WTC11 (cell line): ENCODE results near the gene HRG. TPM values are rescaled to one million over a fixed set of nuclear protein-coding genes. Genes with fewer than 3 reads are reported as not detected.

ENCODE experiments used
- ATAC-seq: fragments of 200-7000 bp; cut with Tn5 transposase; 2 replicates; pipeline ENCODE4 v1.10.0; 2021; ENCODE audit warnings: mild to moderate bottlenecking, moderate library complexity
- CTCF ChIA-PET: fragments of 300-600 bp; sonication (Branson Sonifier 250); formaldehyde crosslinking; loops from one replicate; lab custom pipeline; 2021; ENCODE audit warnings: antibody characterized with exemption; lab: Charles Lee
- POLR2A ChIA-PET: fragments of 350-600 bp; sonication (Branson Sonifier 250); formaldehyde crosslinking; loops from one replicate; lab custom pipeline; 2021; ENCODE audit warnings: antibody characterized with exemption; lab: Charles Lee
- DNase-seq: peaks from one replicate; pipeline ENCODE4 v3.0.0; 2021; ENCODE audit warnings: low spot score
- H3K27ac Mint-ChIP-seq: 2 replicates; pipeline ENCODE4 v1.8.0; 2021; ENCODE audit warnings: mixed read lengths
- H3K27me3 Mint-ChIP-seq: 2 replicates; pipeline ENCODE4 v1.8.0; 2021; ENCODE audit warnings: low read depth, mild to moderate bottlenecking, moderate library complexity, mixed read lengths
- H3K36me3 Mint-ChIP-seq: 2 replicates; pipeline ENCODE4 v1.8.0; 2021; ENCODE audit warnings: mixed read lengths
- H3K4me1 Mint-ChIP-seq: 2 replicates; pipeline ENCODE4 v1.8.0; 2022; ENCODE audit warnings: mixed read lengths
- H3K4me3 Mint-ChIP-seq: 2 replicates; pipeline ENCODE4 v1.8.0; 2021; ENCODE audit warnings: mild to moderate bottlenecking, moderate library complexity, mixed read lengths
- H3K9me3 Mint-ChIP-seq: 2 replicates; pipeline ENCODE4 v1.8.0; 2021; ENCODE audit warnings: mixed read lengths
- ELF4 ChIP-seq: sonication (generic); formaldehyde crosslinking; IDR thresholded peaks from 2 replicates; pipeline ENCODE4 v1.8.1; 2022; ENCODE audit warnings: low read depth, mild to moderate bottlenecking, moderate library complexity, missing genetic modification reagents
- HMGA2 ChIP-seq: fragments of 250-450 bp; sonication (Bioruptor Pico); IDR thresholded peaks from 2 replicates; pipeline ENCODE4 v1.4.0; 2021; ENCODE audit warnings: mild to moderate bottlenecking, moderate library complexity
- IRF1 ChIP-seq: sonication (generic); formaldehyde crosslinking; IDR thresholded peaks from 2 replicates; pipeline ENCODE4 v1.8.0; 2023; ENCODE audit warnings: missing genetic modification reagents
- JUN ChIP-seq: sonication (generic); formaldehyde crosslinking; IDR thresholded peaks from 2 replicates; pipeline ENCODE4 v1.8.0; 2023; ENCODE audit warnings: mild to moderate bottlenecking, missing genetic modification reagents
- KAT7 ChIP-seq: sonication (generic); formaldehyde crosslinking; IDR thresholded peaks from 2 replicates; pipeline ENCODE4 v1.8.1; 2023; ENCODE audit warnings: missing genetic modification reagents, mild to moderate bottlenecking, borderline replicate concordance
- NR2C2 ChIP-seq: sonication (generic); formaldehyde crosslinking; IDR thresholded peaks from 2 replicates; pipeline ENCODE4 v1.8.0; 2022; ENCODE audit warnings: mild to moderate bottlenecking, missing genetic modification reagents
- NR3C1 ChIP-seq: sonication (generic); formaldehyde crosslinking; conservative IDR thresholded peaks from 2 replicates; pipeline ENCODE4 v1.8.1; 2023; ENCODE audit warnings: low read depth, mild to moderate bottlenecking, missing genetic modification reagents
- PRRX2 ChIP-seq: fragments of 250-450 bp; sonication (Bioruptor Pico); IDR thresholded peaks from 2 replicates; pipeline ENCODE4 v1.8.0; 2021; ENCODE audit warnings: mild to moderate bottlenecking
- SMAD4 ChIP-seq: sonication (generic); formaldehyde crosslinking; IDR thresholded peaks from 2 replicates; pipeline ENCODE4 v1.8.0; 2022; ENCODE audit warnings: mild to moderate bottlenecking, missing genetic modification reagents
- SOX15 ChIP-seq: fragments of 250-450 bp; sonication (Bioruptor Pico); IDR thresholded peaks from 2 replicates; pipeline ENCODE4 v1.9.0; 2021; ENCODE audit warnings: mild to moderate bottlenecking
- ZNF416 ChIP-seq: fragments of 250-450 bp; sonication (Bioruptor Pico); IDR thresholded peaks from 2 replicates; pipeline ENCODE4 v1.9.0; 2021; ENCODE audit warnings: mild to moderate bottlenecking, inconsistent platforms
- ZNF425 ChIP-seq: fragments of 250-450 bp; sonication (Bioruptor Pico); conservative IDR thresholded peaks from 2 replicates; pipeline ENCODE4 v1.9.0; 2021; ENCODE audit warnings: mild to moderate bottlenecking
- ZNF671 ChIP-seq: fragments of 250-450 bp; sonication (Bioruptor Pico); IDR thresholded peaks from 2 replicates; pipeline ENCODE4 v1.8.0; 2021; ENCODE audit warnings: mild to moderate bottlenecking
- total RNA-seq: library from RNA; stranded (reverse); gene quantifications from 3 replicates; pipeline ENCODE4 v1.2.3, GENCODE V29; 2021
- TF ChIP-seq, protein P1 (sequence below): fragments of 250-450 bp; sonication (Bioruptor Pico); IDR thresholded peaks from 2 replicates; pipeline ENCODE4 v1.9.0; 2021; ENCODE audit warnings: mild to moderate bottlenecking, borderline replicate concordance

The HRG gene
- total RNA-seq, 1 experiment from 2014 or later: 0.24 TPM

DNA sequence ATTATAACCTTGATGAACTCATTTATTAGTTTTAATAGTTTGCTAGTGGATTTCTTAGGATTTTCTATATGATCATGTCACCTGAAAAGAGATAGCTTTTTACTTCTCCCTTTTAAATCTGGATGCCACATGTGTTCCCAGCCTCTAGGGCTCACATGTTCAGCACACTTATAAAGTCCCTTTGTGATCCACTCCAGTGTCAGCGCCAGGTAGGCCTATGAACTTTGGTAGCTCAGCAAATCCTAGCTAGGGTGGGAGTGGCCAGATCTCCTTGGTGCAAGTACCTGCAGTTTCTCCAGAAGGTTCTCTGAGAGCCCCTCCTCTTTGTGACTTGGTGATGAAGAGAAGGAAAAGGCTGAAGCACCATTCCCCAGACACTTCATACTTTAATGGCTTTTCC lies 17.0 kb upstream of the HRG start (continued):
- TF ChIP-seq ZNF425 (CRISPR knock-in tag) (no peak), ZNF671 (CRISPR knock-in tag) (no peak), NR3C1 (CRISPR knock-in tag) (no peak), ZNF416 (no peak), JUN (CRISPR knock-in tag) (no peak), HMGA2 (CRISPR knock-in tag) (no peak), ELF4 (no peak)
- TF ChIP-seq, protein P1, sequence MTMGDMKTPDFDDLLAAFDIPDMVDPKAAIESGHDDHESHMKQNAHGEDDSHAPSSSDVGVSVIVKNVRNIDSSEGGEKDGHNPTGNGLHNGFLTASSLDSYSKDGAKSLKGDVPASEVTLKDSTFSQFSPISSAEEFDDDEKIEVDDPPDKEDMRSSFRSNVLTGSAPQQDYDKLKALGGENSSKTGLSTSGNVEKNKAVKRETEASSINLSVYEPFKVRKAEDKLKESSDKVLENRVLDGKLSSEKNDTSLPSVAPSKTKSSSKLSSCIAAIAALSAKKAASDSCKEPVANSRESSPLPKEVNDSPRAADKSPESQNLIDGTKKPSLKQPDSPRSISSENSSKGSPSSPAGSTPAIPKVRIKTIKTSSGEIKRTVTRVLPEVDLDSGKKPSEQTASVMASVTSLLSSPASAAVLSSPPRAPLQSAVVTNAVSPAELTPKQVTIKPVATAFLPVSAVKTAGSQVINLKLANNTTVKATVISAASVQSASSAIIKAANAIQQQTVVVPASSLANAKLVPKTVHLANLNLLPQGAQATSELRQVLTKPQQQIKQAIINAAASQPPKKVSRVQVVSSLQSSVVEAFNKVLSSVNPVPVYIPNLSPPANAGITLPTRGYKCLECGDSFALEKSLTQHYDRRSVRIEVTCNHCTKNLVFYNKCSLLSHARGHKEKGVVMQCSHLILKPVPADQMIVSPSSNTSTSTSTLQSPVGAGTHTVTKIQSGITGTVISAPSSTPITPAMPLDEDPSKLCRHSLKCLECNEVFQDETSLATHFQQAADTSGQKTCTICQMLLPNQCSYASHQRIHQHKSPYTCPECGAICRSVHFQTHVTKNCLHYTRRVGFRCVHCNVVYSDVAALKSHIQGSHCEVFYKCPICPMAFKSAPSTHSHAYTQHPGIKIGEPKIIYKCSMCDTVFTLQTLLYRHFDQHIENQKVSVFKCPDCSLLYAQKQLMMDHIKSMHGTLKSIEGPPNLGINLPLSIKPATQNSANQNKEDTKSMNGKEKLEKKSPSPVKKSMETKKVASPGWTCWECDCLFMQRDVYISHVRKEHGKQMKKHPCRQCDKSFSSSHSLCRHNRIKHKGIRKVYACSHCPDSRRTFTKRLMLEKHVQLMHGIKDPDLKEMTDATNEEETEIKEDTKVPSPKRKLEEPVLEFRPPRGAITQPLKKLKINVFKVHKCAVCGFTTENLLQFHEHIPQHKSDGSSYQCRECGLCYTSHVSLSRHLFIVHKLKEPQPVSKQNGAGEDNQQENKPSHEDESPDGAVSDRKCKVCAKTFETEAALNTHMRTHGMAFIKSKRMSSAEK: no peak

- Mint-ChIP-seq H3K36me3 (peaks cover 9% of the 10 kb centered on the region), H3K27me3 (peaks cover 5% of the 10 kb centered on the region; the same call in 1 of the 2 replicates), H3K27ac (no peak overlapping the region), H3K9me3 (peaks cover 16% of the 10 kb centered on the region), H3K4me1 (peaks cover 22% of the 10 kb centered on the region), H3K4me3 (no peak overlapping the region)
- DNase-seq: no peak
- ChIA-PET POLR2A (no interaction called here), CTCF (interaction anchor here (0.6 kb wide), 1 partner anchor 432 kb away, joined by 5 read pairs; no protein-coding TSS in a partner anchor)
- no peak for ATAC-seq
- TF ChIP-seq NR2C2 (CRISPR knock-in tag) (no peak), PRRX2 (CRISPR knock-in tag) (no peak), SMAD4 (CRISPR knock-in tag) (no peak), IRF1 (CRISPR knock-in tag) (no peak)
Measured at GRCh38 chr3:186651678-186652215, 14.1 kb upstream of the HRG start.

GRCh38 chr3:186653080-186653707 lies 12.6 kb upstream of the HRG start:
- Mint-ChIP-seq H3K27ac (no peak overlapping the region), H3K4me3 (no peak overlapping the region), H3K4me1 (peaks cover 22% of the 10 kb centered on the region), H3K36me3 (peaks cover 21% of the 10 kb centered on the region), H3K9me3 (peaks cover 27% of the 10 kb centered on the region), H3K27me3 (peaks cover 9% of the 10 kb centered on the region; the same call in 1 of the 2 replicates)
- ATAC-seq (no peak), DNase-seq (no peak)
- TF ChIP-seq KAT7 (no peak), ELF4 (no peak), SOX15 (CRISPR knock-in tag) (no peak)
- ChIA-PET CTCF (interaction anchor here (0.9 to 1.8 kb wide), 5 partner anchors 11 to 99 kb away, joined by 3 to 7 read pairs (median 5); no protein-coding TSS in a partner anchor), POLR2A (no interaction called here)
